GM19328 (cell line): ENCODE measurements around the gene ALG8.

ENCODE experiments used
- ATAC-seq: cut with Tn5 transposase; IDR thresholded peaks from one replicate; pipeline ENCODE4 v1.9.1; 2021; ENCODE audit warnings: mild to moderate bottlenecking, moderate library complexity; ENCODE audit not compliant: unreplicated experiment

The ALG8 gene

DNA sequence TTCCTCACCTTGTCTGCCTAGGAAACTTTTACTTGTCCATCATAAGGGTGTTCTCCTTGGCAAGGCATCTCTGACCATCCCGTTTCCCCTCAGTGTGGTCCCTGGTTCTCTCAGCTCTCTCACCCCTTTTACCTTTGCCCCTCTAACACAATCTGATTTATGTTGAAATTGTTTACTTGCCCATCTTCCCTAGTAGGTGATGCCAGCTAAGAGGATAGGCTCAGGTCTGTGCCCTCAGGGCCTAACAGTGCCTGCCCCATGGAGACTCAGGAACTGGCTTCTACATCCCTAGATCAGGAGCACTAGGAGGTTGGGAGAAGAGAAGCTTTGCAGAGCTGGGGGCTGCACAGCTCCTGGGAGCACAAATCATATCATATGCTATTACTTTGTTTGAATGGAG, 21.1 kb upstream of the ALG8 start:
- no peak for ATAC-seq

- no peak for ATAC-seq
These were observed 19.7 kb upstream of the ALG8 start for GRCh38 chr11:78158987-78159652.

DNA sequence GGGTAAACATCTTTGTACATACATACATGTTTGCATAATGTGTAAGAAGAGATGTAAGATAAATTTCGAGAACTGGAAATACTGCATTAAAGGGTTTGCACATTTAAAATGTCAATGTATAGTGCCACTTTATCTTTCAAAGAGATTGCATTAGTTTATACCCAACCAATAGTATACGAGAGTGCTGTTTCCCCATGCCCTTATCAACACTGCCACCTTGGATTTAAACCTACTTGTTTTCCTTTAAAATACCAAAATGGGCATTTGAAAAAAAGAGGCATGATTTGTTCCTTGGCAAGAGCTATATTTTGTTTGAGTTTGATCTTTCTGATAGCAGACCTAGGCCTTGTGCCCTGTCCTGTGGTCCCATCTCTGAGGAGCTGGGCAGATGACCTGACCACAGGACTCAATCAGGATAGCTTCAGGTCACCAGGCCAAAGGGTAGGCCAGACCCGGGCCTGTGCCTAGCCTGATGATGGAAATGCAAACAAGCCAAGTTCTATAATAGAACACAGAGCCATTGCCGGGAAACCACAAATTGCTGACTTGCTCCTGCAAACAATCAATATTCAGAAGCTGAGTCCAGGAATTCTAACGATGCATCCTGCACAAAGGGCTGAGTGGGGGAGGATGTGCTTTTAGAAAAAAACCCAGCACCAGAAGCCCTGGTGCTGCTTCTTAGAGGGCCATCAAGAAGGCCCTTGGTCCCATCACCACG, 16.9 kb upstream of the ALG8 start:
- no peak for ATAC-seq

- no peak for ATAC-seq
These were observed 12.4 kb upstream of the ALG8 start for GRCh38 chr11:78151804-78152203.

GRCh38 chr11:78150754-78151153, 11.3 kb upstream of the ALG8 start:
- ATAC-seq, result no peak

DNA sequence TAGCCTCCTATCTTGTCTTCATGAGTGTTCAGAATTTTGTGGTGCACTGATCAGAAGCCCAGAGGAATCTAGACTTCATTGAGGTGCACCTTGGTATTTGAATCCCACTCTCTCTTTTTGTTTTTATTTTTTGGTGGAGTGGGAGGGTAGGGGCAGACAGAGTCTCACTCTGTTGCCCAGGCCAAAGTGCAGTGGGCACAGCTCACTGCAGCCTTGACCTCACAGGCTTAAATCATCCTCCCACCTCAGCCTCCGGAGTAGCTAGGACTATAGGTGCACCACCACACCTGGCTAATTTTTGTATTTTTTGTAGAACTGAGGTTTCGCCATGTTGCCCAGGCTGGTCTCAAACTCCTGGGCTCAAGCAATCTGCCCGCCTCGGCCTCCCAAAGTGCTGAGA, 10.9 kb upstream of the ALG8 start:
- no peak for ATAC-seq

- no peak for ATAC-seq
These were observed 10.2 kb upstream of the ALG8 start for GRCh38 chr11:78149646-78150045.

DNA sequence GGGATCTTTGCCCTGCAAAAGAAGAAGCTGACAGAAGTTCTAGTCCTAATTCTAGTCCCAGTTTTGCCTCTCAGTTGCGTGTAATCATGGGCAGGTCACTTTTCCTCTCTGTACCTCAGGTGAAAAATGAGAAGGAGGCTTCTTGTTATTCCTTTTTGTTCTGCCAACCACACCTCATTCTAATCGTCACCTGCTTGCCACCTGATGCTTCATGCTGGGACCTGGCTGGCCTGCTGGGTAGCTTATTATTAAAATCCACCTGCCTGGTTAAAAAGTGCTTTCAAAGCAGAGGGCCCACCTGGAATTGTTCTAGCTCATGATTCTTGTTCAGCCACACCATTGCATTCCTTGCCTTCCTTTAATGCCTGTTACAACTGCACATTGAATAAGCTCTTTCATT, 8.4 kb upstream of the ALG8 start:
- ATAC-seq, result no peak

DNA sequence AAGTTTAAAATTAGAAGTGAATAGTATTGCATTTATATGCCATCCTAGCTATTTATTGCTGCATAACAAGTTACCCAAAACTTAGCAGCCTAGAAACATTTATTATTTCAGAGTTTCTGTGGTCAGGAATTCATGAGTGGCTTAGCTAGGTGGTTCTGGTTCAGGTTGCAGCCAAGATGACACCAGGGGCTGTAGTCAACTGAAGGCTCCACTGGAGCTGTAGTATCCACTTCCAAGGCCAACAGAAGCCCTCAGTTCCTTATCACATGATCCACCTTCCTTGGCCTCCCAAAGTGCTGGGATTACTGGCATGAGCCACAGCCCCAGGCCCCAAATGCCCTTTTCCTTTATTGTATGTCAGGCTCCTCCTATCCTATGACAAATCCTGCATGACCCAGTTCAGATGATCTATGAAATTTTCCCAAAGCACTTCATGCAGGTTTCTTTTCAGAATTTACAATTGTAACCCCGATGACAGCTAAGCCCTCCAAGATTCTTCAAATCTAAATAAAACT, 6.1 kb upstream of the ALG8 start:
- ATAC-seq, result no peak

DNA sequence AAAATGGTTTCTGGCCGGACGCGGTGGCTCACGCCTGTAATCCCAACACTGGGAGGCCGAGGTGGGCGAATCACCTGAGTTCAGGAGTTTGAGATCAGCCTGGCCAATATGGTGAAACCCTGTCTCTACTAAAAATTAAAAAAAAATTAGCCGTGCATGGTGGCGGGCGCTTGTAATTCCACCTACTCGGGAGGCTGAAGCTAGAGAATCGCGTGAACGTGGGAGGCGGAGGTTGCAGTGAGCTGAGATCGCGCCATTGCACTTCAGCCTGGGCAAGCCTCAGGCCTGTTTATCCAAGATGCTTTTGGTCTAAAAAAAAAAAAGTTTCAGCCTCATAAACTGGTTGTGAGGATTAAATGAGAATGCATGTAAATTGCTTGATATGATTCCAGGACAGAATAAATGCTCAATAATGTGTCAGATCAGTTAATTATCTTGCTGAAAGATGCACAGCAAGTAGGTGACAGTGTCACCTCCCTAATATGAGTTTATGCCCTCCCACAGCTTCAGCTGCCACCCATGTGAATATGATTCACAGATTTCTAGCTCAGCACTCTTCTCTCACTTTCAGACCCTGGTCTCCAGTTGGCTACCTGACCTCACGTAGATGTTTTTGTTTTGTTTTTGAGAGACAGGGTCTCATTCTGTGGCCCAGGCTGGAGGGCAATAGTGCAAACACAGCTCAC, 1.1 kb upstream of the ALG8 start:
- ATAC-seq, result no peak

- peak; percentile 21 for ATAC-seq
These were observed 568 bp downstream of the ALG8 start for GRCh38 chr11:78138694-78139421.

DNA sequence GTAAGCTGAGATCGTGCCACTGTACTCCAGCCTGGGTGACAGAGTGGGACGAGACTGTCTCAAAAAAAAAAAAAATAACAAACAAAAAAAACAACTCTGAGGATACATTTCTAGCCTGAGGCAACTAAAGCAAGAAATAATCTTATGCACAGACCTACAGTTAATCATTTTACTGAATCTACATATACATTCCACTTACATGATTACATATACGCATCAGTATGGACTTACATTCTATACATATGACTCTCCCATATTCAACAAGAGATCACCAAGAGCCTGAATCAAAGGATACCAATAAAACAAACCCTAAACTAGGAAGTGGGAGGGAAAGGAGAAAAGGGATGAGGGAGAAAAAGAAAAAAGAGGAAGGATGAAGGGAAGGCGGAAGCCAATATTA, 1.1 kb downstream of the ALG8 start:
- no peak for ATAC-seq

DNA sequence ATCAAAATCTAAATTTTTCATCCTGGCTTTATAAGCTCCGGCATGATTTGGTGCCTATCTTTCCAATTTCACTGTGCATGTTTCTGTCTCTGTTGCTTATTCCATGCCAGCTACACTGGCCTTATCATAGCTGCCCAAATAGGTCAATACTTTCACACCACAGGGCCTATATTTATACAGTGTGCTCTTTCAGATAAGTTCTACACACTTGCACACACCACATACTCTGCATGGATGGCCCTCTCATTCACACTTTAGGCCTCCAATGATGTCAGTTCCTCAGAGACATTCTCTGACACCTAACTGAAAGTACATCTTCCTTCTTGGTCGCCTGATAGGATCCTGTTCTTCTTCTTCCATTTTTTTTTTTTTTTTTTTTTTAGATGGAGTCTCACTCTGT, 7.0 kb downstream of the ALG8 start:
- no peak for ATAC-seq

DNA sequence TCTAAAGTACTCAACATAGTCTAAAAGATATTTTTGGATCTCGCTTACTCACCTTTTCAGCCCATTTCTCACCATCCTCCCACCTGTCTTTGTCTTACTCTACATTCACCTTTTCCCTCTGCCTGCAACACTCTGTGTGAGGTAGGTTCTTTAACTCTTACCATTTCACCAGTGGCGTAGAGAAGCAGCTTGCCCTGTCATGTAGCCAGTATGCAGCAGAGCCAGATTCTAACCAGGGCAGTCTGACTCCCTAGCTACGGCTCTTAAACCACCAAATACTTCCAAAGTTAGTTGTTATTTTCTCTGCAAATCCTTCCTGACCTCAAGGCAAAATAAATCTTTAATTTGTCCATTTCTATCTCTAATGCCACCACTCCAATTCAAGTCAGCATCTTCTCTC, 7.5 kb downstream of the ALG8 start:
- no peak for ATAC-seq

DNA sequence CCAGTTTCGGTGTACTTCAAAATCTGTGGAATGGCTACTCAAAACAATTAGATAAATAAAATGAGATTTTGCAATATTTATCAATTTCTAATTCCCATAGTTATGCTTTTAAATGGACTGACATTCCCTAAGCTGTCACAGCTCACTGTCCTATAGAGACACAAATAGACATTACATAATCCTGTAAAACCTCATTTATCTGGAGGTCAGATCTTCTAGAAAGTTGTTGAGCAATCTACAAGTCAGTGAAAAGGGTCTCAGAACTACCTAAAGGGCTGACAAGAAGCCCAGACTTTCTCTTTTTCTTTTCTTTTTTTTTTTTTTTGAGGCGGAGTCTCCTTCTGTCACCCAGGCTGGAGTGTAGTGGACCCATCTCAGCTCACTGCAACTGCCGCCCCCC, 12.0 kb downstream of the ALG8 start:
- no peak for ATAC-seq

DNA sequence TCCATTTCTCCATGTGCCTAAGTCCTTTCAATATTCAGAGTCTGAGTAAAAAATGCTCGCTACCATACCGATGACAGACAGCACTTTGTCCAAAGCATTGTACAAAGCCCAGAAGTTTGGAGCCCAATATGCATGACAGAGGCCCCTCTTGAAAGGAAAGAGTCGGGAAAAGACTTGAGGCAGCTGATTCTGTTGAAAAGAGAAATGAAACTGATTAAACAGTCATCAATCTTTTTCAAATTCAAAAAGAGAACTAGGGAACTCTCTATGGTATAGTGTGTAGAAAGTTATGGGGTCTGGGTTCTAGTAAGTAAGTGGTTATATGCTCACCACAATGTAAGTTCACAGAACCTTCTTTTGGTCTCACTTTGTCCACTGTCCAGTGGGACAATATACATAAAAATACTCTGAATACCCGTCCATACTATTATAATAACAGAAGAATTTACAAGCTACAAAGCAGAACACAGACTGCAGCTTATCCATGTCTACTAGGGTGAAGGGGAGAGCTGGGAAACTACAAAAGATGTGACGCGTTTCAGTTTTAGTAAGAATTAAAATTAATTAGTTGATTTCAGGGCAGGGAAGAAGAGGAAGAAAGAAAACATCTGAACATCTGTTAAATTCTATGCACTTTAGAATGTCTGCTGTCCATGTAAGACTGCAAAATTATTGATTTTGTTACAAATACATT, 26.7 kb downstream of the ALG8 start:
- ATAC-seq, result no peak

- no peak for ATAC-seq
These were observed 28.1 kb downstream of the ALG8 start for GRCh38 chr11:78111298-78111697.

DNA sequence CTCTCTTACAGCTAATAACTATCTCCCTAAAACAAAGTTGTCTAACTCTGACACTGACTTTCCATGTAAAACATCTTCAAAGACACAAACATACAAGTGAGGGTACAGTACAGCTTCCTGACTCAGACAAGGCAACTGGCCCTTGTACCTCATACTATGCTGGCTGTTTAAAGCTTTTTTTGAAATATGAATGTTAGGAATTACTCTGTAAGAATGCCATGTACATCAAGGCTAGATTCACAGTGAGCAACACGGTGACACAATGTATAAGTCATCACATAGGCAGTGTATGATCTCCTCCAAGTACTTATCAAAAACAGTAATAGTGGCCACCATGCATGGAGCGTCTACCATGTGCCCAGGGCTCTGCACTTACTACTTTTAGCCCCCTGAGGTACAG, 28.6 kb downstream of the ALG8 start:
- ATAC-seq, result no peak

DNA sequence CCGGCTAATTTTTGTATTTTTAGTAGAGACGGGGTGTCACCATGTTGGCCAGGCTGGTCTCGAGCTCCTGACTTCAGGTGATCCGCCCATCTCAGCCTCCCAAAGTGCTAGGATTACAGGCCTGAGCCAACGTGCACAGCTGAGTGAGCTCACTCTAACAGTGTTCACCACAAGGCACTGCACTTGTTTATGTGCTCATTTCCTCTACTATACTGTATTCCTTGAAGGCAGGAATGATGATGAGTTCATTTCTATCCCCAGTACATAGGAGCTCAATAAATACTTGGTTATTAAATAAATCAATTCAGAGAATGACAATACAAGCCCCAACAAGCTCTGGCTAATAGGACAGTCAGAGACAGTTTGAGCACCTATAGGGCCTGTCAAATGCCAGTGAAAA, 29.1 kb downstream of the ALG8 start:
- ATAC-seq, result no peak

DNA sequence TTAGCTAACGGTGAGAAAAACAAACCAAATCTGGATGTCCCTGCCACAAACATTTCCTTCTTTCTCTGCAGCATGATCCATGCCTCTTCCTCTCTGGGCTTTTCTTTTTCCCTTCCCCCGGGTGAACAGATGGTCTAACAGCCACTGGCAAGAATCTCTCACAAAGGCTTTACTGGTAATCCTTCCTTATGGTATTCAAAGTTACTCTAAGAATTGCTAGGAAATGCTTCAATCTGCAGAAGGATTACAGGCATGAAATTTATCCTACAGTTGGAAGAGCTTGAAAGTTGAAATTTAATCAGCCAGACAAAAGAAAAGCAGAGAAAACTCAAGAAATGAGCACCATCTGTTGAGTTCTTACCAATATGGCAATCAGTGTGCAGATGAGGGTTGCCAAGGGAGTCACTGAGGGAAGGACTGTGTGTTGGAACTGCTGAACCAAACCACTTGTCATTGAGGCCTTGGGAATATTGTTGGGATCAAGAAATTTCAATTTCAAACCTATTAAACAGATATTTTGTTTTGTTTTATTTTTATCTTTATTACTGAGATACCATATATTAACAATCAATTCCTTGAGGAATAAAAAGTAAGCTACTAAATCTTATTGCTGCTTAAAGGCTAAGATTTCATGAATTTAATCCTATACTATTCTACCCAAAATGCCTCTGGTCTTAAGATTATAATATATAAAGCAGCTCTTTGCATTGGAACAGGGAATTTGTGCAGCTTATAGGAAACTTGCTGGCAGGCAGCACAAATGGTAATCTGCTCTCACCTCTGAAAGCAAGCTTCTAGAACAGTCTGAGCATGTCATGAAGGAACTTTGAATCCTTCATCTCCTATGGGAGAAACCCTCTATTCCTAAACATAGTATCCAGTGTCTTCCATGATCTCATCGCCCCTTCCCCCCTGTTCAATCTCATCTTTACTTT, 30.1 kb downstream of the ALG8 start:
- no peak for ATAC-seq
